Kidney (tissue), 14 donors: Measurements from ENCODE around the gene KLHL29. TPM values are rescaled to one million over a fixed set of nuclear protein-coding genes. Genes with fewer than 3 reads are reported as not detected.

Experiments used
- DNase-seq, 5 donors: peaks; one replicate each; pipeline ENCODE4 v3.0.0-alpha.2; 2013 to 2020
- FAIRE-seq: peaks from 2 replicates; lab custom pipeline; 2012; peaks lifted over from hg19 to GRCh38; lab: Jason Lieb, UNC
- H3K27ac ChIP-seq, 2 donors: one replicate each; pipeline ENCODE4 v1.7.0; 2013; ENCODE audit warnings: low read depth in 2 of 2, low read length in 2 of 2, inconsistent platforms in 1 of 2
- H3K27me3 ChIP-seq: one replicate; pipeline ENCODE4 v1.7.1; 2013; ENCODE audit warnings: low read length, inconsistent platforms; ENCODE audit not compliant: control insufficient read depth, insufficient read depth
- H3K36me3 ChIP-seq, 3 donors: one replicate each; pipeline versions ENCODE4 v1.7.0 to v1.7.1; 2013; ENCODE audit warnings: low read length in 3 of 3, control low read depth in 1 of 3, inconsistent platforms in 1 of 3; ENCODE audit not compliant: insufficient read depth in 3 of 3, control insufficient read depth in 2 of 3
- H3K4me1 ChIP-seq, 3 donors: one replicate each; pipeline versions ENCODE4 v1.7.0 to v1.7.1; 2013; ENCODE audit warnings: low read length in 3 of 3, inconsistent platforms in 1 of 3, low read depth in 1 of 3; ENCODE audit not compliant: control insufficient read depth in 2 of 3, insufficient read depth in 2 of 3
- H3K4me3 ChIP-seq, 3 donors: one replicate each; pipeline versions ENCODE4 v1.7.0 to v1.8.1; 2013; ENCODE audit warnings: low read length in 3 of 3, control low read depth in 1 of 3, inconsistent platforms in 1 of 3
- H3K9ac ChIP-seq, 3 donors: one replicate each; pipeline versions ENCODE4 v1.7.0 to v1.7.1; 2013; ENCODE audit warnings: low read length in 3 of 3, control low read depth in 1 of 3, inconsistent platforms in 1 of 3
- H3K9me3 ChIP-seq, 3 donors: one replicate each; pipeline versions ENCODE4 v1.7.0 to v1.7.1; 2013; ENCODE audit warnings: low read length in 3 of 3, control low read depth in 1 of 3, inconsistent platforms in 1 of 3; ENCODE audit not compliant: control insufficient read depth in 2 of 3, insufficient read depth in 1 of 3
- CTCF ChIP-seq: IDR thresholded peaks from 3 replicates; pipeline ENCODE4 v1.5.1; 2012; ENCODE audit warnings: mild to moderate bottlenecking, moderate library complexity, borderline replicate concordance; ENCODE audit not compliant: insufficient read depth; ENCODE audit errors: extremely low read depth
- intact Hi-C: fragments of 100-400 bp; cut with DNase I; formaldehyde crosslinking; loops from one replicate; pipeline ENCODE4 v1.11.1; 2022
- polyA plus RNA-seq: library from polyadenylated mRNA; stranded (reverse); fragments of 350-450 nt; fragmentation: Illumina TruSeq; extraction: RNeasy Lipid Tissue Mini Kit (QIAGEN cat#74804); gene quantifications from one replicate; pipeline ENCODE4 v1.2.3, GENCODE V29; 2014; ENCODE audit warnings: low read depth, low replicate concordance; ENCODE audit not compliant: insufficient read depth
- total RNA-seq: library from RNA; stranded (reverse); fragmentation: NEBNext Ultra II Directional; extraction: Animal tissue kit (Norgen Biotek cat#: 25700); gene quantifications from one replicate; pipeline ENCODE4 v1.2.1, GENCODE V29; 2021
- donor health status: control.
- donor health status: control.
- donor health status: control.
- donor health status: control.
- donor health status: control.
- donor health status: DM: yes; HTN: yes; CAD: no.
- donor health status: Normal renal cell carcinoma (clear cell type).

Gene KLHL29
- total and polyA plus RNA-seq, 2 donors from 2014 or later = 1.5 to 10.5 TPM

GRCh38 chr2:23534771-23535170 is 149.8 kb downstream of the KLHL29 start:
- Histone ChIP-seq H3K4me3 (no peak overlapping the region), H3K36me3 (no peaks in the 10 kb centered on the region), H3K9me3 (no peaks in the 10 kb centered on the region), H3K27me3 (no peaks in the 10 kb centered on the region), H3K27ac (no peak overlapping the region), H3K9ac (no peak overlapping the region), H3K4me1 (no peaks in the 10 kb centered on the region)
- intact Hi-C loops = no loop called here
- DNase-seq (no peak), FAIRE-seq (no peak)
- TF ChIP-seq CTCF = no peak

- no peaks in the 10 kb centered on the region for H3K27me3 ChIP-seq
- TF ChIP-seq CTCF = no peak
- H3K9me3 ChIP-seq = no peaks in the 10 kb centered on the region
- intact Hi-C loops = no loop called here
- DNase-seq (no peak), FAIRE-seq (no peak)
- no peak overlapping the region for H3K9ac ChIP-seq
- peaks cover 0 to 1% (median 0%) of the 10 kb centered on the region in 3 donors for H3K4me1 ChIP-seq
- no peak overlapping the region for H3K4me3 ChIP-seq
- no peaks in the 10 kb centered on the region for H3K36me3 ChIP-seq
- no peak overlapping the region for H3K27ac ChIP-seq
These were observed 151.3 kb downstream of the KLHL29 start for GRCh38 chr2:23536326-23536725.

- Histone ChIP-seq H3K4me3 (no peak overlapping the region), H3K4me1 (peaks cover 0 to 2% (median 0%) of the 10 kb centered on the region in 3 donors), H3K9me3 (no peaks in the 10 kb centered on the region), H3K27ac (no peak overlapping the region), H3K9ac (no peak overlapping the region), H3K27me3 (no peaks in the 10 kb centered on the region), H3K36me3 (no peaks in the 10 kb centered on the region)
- FAIRE-seq = no peak
- intact Hi-C loops = no loop called here
- no peak for DNase-seq
- no peak for TF ChIP-seq CTCF
These were observed 153.0 kb downstream of the KLHL29 start for GRCh38 chr2:23537991-23538390.

GRCh38 chr2:23538566-23538965 is 153.6 kb downstream of the KLHL29 start:
- DNase-seq = no peak
- Histone ChIP-seq H3K27ac (no peak overlapping the region), H3K9ac (no peak overlapping the region), H3K9me3 (no peaks in the 10 kb centered on the region), H3K4me3 (no peak overlapping the region), H3K36me3 (no peaks in the 10 kb centered on the region), H3K4me1 (peaks cover 0 to 2% (median 0%) of the 10 kb centered on the region in 3 donors), H3K27me3 (no peaks in the 10 kb centered on the region)
- intact Hi-C loops = no loop called here
- no peak for TF ChIP-seq CTCF
- no peak for FAIRE-seq
